ENCODE data around the gene CXXC5.
"Not testable (repeated sequence)": the region's sequence is repeated elsewhere in the genome, so short reads cannot be mapped to it uniquely, and the experiment has no call there.

Gene CXXC5

GRCh38 chr5:139719970-139720369 is 71.8 kb downstream of the CXXC5 start:
- DNase-seq, result not testable (repeated sequence)

- DNase-seq, result no peak
Observed at GRCh38 chr5:139723986-139724587, 75.9 kb downstream of the CXXC5 start.

GRCh38 chr5:139725073-139725830 is 77.1 kb downstream of the CXXC5 start:
- DNase-seq, result peak; percentile 33

- DNase-seq, result no peak
Observed at GRCh38 chr5:139726248-139726647, 78.1 kb downstream of the CXXC5 start.

GRCh38 chr5:139727615-139728014 is 79.5 kb downstream of the CXXC5 start:
- DNase-seq, result not testable (repeated sequence)

GRCh38 chr5:139731281-139731680 is 83.1 kb downstream of the CXXC5 start:
- no peak for DNase-seq

- DNase-seq, result no peak
Observed at GRCh38 chr5:139732019-139732418, 83.9 kb downstream of the CXXC5 start.

GRCh38 chr5:139733010-139733688 is 85.0 kb downstream of the CXXC5 start:
- DNase-seq, result no peak
